Left cardiac atrium (tissue), 4 donors: ENCODE results near the gene ADGRV1. TPM values are rescaled to one million over a fixed set of nuclear protein-coding genes. Genes with fewer than 3 reads are reported as not detected.
A peak's percentile ranks its signal among the peaks of the same experiment; 100 is the strongest.
"Not testable (repeated sequence)": the region's sequence is repeated elsewhere in the genome, so short reads cannot be mapped to it uniquely, and the experiment has no call there.

Experiments used
- ATAC-seq, 2 donors: fragments of 200-7000 bp; cut with Tn5 transposase; one replicate each; pipeline ENCODE4 v1.9.1; 2020; ENCODE audit warnings: mild to moderate bottlenecking in 2 of 2, moderate library complexity in 2 of 2
- DNase-seq: peaks from one replicate; pipeline ENCODE4 v3.0.0-alpha.2; 2020
- intact Hi-C, 2 donors: fragments of 100-400 bp; cut with DNase I; formaldehyde crosslinking; loops; one replicate each; pipeline versions ENCODE4 v1.14.1 to v1.15.1; 2022 to 2023
- total RNA-seq, 2 donors: library from RNA; stranded (reverse); fragmentation: NEBNext Ultra II Directional; extraction: Animal tissue kit (Norgen Biotek cat#: 25700); gene quantifications; one replicate each; pipeline ENCODE4 v1.2.1, GENCODE V29; 2021
- donor health status: DM: no; HTN: yes; CAD: no.
- donor health status: DM: no; HTN: yes; CAD: no; lungs with severe emphysema.
- donor health status: DM: yes; HTN: yes; CAD: no.
- donor health status: Dilated cardiomyopathy.

The ADGRV1 gene
- total RNA-seq, 2 donors from 2014 or later = 0.32 to 0.60 TPM

- DNase-seq (peak; percentile 58), ATAC-seq (peak; percentile 63 to 78)
Measured at GRCh38 chr5:90783460-90784333, 225.1 kb downstream of the ADGRV1 start.

GRCh38 chr5:90786756-90787155, 228.2 kb downstream of the ADGRV1 start:
- no peak for DNase-seq
- intact Hi-C loops = loop anchor here in 1 of 2 donors (10.0 kb wide), 1 partner anchor 182 kb away; no protein-coding TSS in a partner anchor
- ATAC-seq = no peak

More at GRCh38 chr5:90783460-90784333, 225.1 kb downstream of the ADGRV1 start:
- intact Hi-C loops = loop anchor here in 1 of 2 donors (1.0 to 10.0 kb wide), 3 partner anchors 74 to 343 kb away; no protein-coding TSS in a partner anchor

DNA sequence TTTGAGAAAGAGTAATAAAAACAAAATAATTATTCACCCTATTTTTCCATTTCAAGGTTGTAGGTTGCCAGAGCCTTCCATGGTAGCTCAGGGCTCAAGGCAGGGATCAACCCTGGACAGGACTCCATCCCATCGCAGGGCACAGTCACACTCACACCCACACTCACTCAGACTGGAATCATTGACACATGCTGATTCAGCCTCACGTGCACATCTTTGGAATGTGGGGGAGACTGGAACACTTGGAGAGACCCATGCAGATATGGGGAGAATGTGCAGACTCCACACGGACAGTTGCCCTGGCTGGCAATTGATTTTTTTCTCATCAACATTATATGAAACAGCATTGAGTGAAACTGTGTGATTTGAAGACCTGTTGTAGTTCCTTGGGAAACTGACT, 234.1 kb downstream of the ADGRV1 start:
- peak in 1 of 2 donors; percentile 24 for ATAC-seq
- no peak for DNase-seq
- intact Hi-C loops = no loop called here

- DNase-seq = no peak
- intact Hi-C loops = no loop called here
- no peak for ATAC-seq
Measured at GRCh38 chr5:90793183-90793582, 234.6 kb downstream of the ADGRV1 start.

DNA sequence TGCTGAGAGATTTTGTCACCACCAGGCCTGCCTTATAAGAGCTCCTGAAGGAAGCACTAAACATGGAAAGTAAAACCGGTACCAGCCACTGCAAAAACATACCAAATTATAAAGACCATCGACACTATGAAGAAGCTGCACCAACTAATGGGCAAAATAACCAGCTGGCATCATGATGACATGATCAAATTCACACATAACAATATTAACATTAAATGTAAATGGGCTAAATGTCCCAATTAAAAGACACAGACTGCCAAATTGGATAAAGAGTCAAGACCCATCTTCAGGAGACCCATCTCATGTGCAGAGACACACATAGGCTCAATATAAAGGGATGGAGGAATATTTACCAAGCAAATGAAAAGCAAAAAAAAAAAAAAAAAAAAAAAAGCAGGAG, 238.3 kb downstream of the ADGRV1 start:
- DNase-seq, intact Hi-C loops, ATAC-seq: not testable (repeated sequence)

GRCh38 chr5:90800082-90800481, 241.5 kb downstream of the ADGRV1 start:
- intact Hi-C loops = loop anchor here in 1 of 2 donors (5.0 kb wide), 1 partner anchor 617 kb away; no protein-coding TSS in a partner anchor
- DNase-seq, ATAC-seq: not testable (repeated sequence)

DNA sequence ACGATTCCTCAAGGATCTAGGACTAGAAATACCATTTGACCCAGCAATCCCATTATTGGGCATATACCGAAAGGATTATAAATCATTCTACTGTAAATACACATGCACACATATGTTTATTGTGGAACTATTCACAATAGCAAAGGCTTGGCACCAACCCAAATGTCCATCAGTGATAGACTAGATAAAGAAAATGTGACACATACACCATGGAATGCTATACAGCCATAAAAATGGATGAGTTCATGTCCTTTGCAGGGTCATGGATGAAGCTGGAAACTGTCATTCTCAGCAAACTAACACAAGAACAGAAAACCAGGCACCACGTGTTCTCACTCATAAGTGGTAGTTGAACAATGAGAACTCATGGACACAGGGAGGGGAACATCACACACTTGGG, 241.9 kb downstream of the ADGRV1 start:
- DNase-seq, ATAC-seq: not testable (repeated sequence)
- intact Hi-C loops = loop anchor here in 1 of 2 donors (5.0 kb wide), 1 partner anchor 617 kb away; no protein-coding TSS in a partner anchor

- intact Hi-C loops = loop anchor here in 1 of 2 donors (5.0 kb wide), 1 partner anchor 615 kb away; no protein-coding TSS in a partner anchor
- ATAC-seq (peak in 1 of 2 donors; percentile 37), DNase-seq (no peak)
Measured at GRCh38 chr5:90802474-90803317, 244.1 kb downstream of the ADGRV1 start.

DNA sequence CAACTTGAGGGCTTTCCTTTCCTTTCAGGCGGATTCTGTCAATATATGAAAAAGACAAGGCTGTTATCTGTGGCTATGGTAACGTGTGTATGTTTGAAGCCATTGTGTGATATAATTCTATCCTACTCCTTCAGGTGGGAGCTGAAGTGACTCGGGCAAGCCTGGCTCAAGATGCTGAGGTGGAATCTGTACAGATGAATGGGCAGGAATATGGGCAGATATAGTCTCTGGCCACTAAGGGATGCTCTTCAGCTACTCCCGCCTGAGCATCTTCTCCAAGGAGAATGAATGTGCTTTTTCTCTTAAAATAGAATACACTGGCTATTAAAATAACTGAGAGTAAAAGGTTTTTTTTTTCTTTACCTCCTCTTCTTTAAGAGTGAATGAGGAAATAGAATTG, 244.8 kb downstream of the ADGRV1 start:
- intact Hi-C loops = loop anchor here in 1 of 2 donors (5.0 kb wide), 1 partner anchor 614 kb away; no protein-coding TSS in a partner anchor
- no peak for DNase-seq
- no peak for ATAC-seq

DNA sequence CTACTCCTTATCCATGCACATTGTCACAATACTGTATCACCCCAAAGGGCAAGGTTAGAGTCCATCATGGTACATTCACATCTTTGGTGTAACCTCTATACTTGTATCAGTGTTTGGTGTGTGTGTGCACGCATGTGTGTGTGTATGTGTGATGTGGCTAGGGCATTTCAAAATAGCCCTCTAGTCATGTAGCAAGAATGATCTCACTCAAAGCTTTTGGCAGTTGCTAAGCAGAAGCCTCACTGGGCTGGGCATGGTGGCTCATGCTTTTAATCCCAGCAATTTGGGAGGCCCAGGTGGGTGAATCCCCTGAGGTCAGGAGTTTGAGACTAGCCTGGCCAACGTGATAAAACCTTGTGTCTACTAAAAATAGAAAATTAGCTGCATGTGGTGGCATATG, 245.3 kb downstream of the ADGRV1 start:
- intact Hi-C loops = loop anchor here in 1 of 2 donors (5.0 kb wide), 1 partner anchor 613 kb away; no protein-coding TSS in a partner anchor
- DNase-seq (no peak), ATAC-seq (no peak)

DNA sequence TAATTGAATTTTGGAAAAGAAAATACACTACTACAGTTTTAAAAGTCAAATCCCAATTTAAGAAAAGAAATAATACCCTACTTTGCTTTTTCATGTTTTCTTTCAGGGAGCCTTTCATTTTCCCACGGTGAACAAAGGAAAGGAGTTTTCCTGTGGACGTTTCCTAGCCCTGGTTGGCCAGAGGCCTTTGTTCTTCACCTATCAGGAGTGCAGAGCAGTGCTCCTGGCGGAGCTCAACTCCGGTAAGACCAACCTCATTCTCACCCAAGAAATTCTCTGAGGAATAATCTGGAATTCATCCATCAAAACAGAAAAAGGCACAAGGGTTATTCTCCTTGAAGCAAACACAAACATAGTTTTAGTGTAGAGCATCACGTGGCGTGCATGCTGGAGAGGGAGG, 248.9 kb downstream of the ADGRV1 start:
- ATAC-seq = no peak
- intact Hi-C loops = no loop called here
- DNase-seq = no peak

GRCh38 chr5:90809311-90810056, 250.9 kb downstream of the ADGRV1 start:
- intact Hi-C loops = no loop called here
- ATAC-seq (no peak), DNase-seq (no peak)

GRCh38 chr5:90810211-90810610, 251.6 kb downstream of the ADGRV1 start:
- intact Hi-C loops = no loop called here
- no peak for ATAC-seq
- no peak for DNase-seq

- intact Hi-C loops = no loop called here
- DNase-seq (no peak), ATAC-seq (no peak)
Measured at GRCh38 chr5:90813392-90813791, 254.8 kb downstream of the ADGRV1 start.

DNA sequence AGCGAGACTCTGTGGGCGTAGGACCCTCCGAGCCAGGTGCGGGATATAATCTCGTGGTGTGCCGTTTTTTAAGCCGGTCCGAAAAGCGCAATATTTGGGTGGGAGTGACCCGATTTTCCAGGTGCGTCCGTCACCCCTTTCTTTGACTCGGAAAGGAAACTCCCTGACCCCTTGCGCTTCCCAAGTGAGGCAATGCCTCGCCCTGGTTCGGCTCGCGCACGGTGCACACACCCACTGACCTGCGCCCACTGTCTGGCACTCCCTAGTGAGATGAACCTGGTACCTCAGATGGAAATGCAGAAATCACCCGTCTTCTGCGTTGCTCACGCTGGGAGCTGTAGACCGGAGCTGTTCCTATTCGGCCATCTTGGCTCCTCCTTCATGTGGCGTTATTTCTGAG, 263.5 kb downstream of the ADGRV1 start:
- DNase-seq, intact Hi-C loops, ATAC-seq: not testable (repeated sequence)

GRCh38 chr5:90824436-90824835, 265.8 kb downstream of the ADGRV1 start:
- ATAC-seq = no peak
- intact Hi-C loops = no loop called here
- DNase-seq = no peak

DNA sequence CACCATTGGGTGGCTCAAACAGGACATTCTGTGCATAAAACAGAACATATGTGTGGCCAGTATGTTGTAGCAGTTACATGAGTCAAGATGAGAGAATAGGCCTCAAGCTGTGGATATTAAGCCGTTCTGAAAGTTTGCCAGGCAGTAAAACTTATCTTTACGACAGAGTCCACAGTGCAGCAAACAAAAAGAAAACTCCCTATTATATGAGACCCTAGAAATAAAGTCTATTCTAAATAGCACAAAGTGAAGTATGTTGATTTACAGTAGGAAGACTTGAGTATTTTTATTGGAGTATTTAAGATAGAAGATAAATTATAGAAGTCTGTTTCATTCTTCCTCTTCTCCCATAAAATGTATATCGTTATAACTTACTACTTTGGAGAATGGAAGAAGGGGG, 271.5 kb downstream of the ADGRV1 start:
- ATAC-seq (no peak), DNase-seq (no peak)
- intact Hi-C loops = no loop called here

- ATAC-seq = no peak
- no peak for DNase-seq
- intact Hi-C loops = no loop called here
Measured at GRCh38 chr5:90833753-90834152, 275.2 kb downstream of the ADGRV1 start.

- DNase-seq = no peak
- no peak for ATAC-seq
- intact Hi-C loops = no loop called here
Measured at GRCh38 chr5:90834711-90835110, 276.1 kb downstream of the ADGRV1 start.
